SU-DHL-6 (cell line): ENCODE results near the gene BNIP1.

Experiments used
- H2AFZ ChIP-seq: fragments of 200-600 bp; sonication (generic); 2 replicates; pipeline ENCODE4 v1.6.1; 2014; ENCODE audit warnings: low read depth, mild to moderate bottlenecking, moderate library complexity, mixed read lengths, antibody characterized with exemption, low read length; ENCODE audit not compliant: severe bottlenecking
- H3F3A ChIP-seq: fragments of 200-600 bp; shearing (Covaris generic); 2 replicates; pipeline ENCODE4 v1.6.0; 2016; ENCODE audit warnings: antibody characterized with exemption, mild to moderate bottlenecking; ENCODE audit not compliant: insufficient read depth
- H3K27ac ChIP-seq: fragments of 200-600 bp; sonication (generic); 2 replicates; pipeline ENCODE4 v1.5.1; 2016; ENCODE audit warnings: low read depth, mild to moderate bottlenecking, low read length, moderate library complexity, mixed read lengths
- H3K27me3 ChIP-seq: fragments of 200-600 bp; sonication (generic), shearing (Covaris generic); 2 replicates; pipeline ENCODE4 v1.6.0; 2014; ENCODE audit warnings: mild to moderate bottlenecking, low read length
- H3K36me3 ChIP-seq: fragments of 200-600 bp; sonication (generic); 2 replicates; pipeline ENCODE4 v1.6.1; 2014; ENCODE audit warnings: mild to moderate bottlenecking, low read length, mixed read lengths
- H3K4me2 ChIP-seq: fragments of 300-600, 200-600 bp; shearing (Covaris generic), sonication (generic); 2 replicates; pipeline ENCODE4 v1.6.0; 2014; ENCODE audit warnings: low read length, low read depth, mild to moderate bottlenecking; ENCODE audit not compliant: poor library complexity, severe bottlenecking
- H3K4me3 ChIP-seq: fragments of 200-600 bp; sonication (generic); 2 replicates; pipeline ENCODE4 v1.5.1; 2014; ENCODE audit warnings: antibody characterized with exemption, low read length, mild to moderate bottlenecking, mixed read lengths; ENCODE audit not compliant: insufficient read depth, poor library complexity, severe bottlenecking
- H3K79me2 ChIP-seq: fragments of 200-600 bp; sonication (generic); 2 replicates; pipeline ENCODE4 v1.6.1; 2014; ENCODE audit warnings: mild to moderate bottlenecking, low read length, moderate library complexity; ENCODE audit not compliant: insufficient read depth
- H3K9ac ChIP-seq: fragments of 200-600 bp; sonication (generic); 2 replicates; pipeline ENCODE4 v1.7.0; 2014; ENCODE audit warnings: mild to moderate bottlenecking, low read length
- H3K9me2 ChIP-seq: fragments of 200-600 bp; sonication (generic); replicated peaks from 2 replicates; pipeline ENCODE4 v1.6.1; 2014; ENCODE audit warnings: low read length; ENCODE audit not compliant: insufficient read depth
- H3K9me3 ChIP-seq: fragments of 200-600 bp; sonication (generic); 2 replicates; pipeline ENCODE4 v1.6.1; 2014; ENCODE audit warnings: low read length, mixed read lengths; ENCODE audit not compliant: insufficient read depth
- H4K20me1 ChIP-seq: fragments of 200-600 bp; sonication (generic); 2 replicates; pipeline ENCODE4 v1.6.1; 2014; ENCODE audit warnings: low read depth, mild to moderate bottlenecking, antibody characterized with exemption, low read length, moderate library complexity, mixed read lengths
- EZH2phosphoT487 ChIP-seq: fragments of 200-600 bp; sonication (generic), shearing (Covaris generic); conservative IDR thresholded peaks from 2 replicates; pipeline ENCODE4 v1.6.1; 2018; ENCODE audit warnings: mild to moderate bottlenecking, antibody characterized with exemption, low read length, moderate library complexity, mixed read lengths
- TF ChIP-seq, protein P1 (sequence below): fragments of 200-600 bp; sonication (generic); IDR thresholded peaks from one replicate; pipeline ENCODE4 v1.5.1; 2017; ENCODE audit warnings: antibody characterized with exemption, mild to moderate bottlenecking, low read length, moderate library complexity; ENCODE audit not compliant: insufficient read depth, poor library complexity, severe bottlenecking

The BNIP1 gene

GRCh38 chr5:173143567-173143966 lies 764 bp upstream of the BNIP1 start:
- no peak overlapping the region for H3K27ac ChIP-seq
- H3K36me3 ChIP-seq: peaks cover 4% of the 10 kb centered on the region; the same call in 1 of the 2 replicates
- no peaks in the 10 kb centered on the region for H3K27me3 ChIP-seq
- TF ChIP-seq, protein P1, sequence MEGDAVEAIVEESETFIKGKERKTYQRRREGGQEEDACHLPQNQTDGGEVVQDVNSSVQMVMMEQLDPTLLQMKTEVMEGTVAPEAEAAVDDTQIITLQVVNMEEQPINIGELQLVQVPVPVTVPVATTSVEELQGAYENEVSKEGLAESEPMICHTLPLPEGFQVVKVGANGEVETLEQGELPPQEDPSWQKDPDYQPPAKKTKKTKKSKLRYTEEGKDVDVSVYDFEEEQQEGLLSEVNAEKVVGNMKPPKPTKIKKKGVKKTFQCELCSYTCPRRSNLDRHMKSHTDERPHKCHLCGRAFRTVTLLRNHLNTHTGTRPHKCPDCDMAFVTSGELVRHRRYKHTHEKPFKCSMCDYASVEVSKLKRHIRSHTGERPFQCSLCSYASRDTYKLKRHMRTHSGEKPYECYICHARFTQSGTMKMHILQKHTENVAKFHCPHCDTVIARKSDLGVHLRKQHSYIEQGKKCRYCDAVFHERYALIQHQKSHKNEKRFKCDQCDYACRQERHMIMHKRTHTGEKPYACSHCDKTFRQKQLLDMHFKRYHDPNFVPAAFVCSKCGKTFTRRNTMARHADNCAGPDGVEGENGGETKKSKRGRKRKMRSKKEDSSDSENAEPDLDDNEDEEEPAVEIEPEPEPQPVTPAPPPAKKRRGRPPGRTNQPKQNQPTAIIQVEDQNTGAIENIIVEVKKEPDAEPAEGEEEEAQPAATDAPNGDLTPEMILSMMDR: no peak
- TF ChIP-seq EZH2phosphoT487: no peak
- peaks cover 2% of the 10 kb centered on the region; the same call in 1 of the 2 replicates for H3F3A ChIP-seq
- no peaks in the 10 kb centered on the region for H3K9me3 ChIP-seq
- peaks cover 5% of the 10 kb centered on the region; the same call in 1 of the 2 replicates for H3K79me2 ChIP-seq
- H3K4me3 ChIP-seq: no peak overlapping the region
- no peak overlapping the region for H3K9ac ChIP-seq
- H4K20me1 ChIP-seq: no peaks in the 10 kb centered on the region
- peak overlapping the region; percentile 92 for H2AFZ ChIP-seq
- H3K9me2 ChIP-seq: no peaks in the 10 kb centered on the region
- peak overlapping the region; percentile 56 for H3K4me2 ChIP-seq

DNA sequence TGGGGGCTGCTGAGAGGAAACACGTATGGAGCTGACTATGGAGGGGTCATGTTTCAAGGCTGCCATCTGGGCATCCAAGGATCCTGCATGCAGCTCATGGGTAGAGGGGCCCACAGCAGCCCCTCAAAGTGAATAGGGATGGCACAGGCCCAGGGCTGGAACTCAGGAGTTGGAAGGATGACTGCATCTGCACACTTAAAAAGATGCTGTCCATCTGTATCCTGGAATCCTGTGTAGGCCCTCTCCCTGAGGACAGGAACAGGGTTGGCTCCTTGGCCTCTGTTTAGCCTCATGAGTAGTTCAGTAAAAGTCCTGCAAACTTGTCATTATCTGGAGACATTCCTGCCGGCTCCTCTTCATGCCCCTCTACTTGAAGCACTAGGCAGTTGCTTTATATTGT lies 4.0 kb downstream of the BNIP1 start:
- H3K9ac ChIP-seq: no peak overlapping the region
- H2AFZ ChIP-seq: no peak overlapping the region
- TF ChIP-seq, protein P1: no peak
- TF ChIP-seq EZH2phosphoT487: no peak
- no peak overlapping the region for H3K4me3 ChIP-seq
- no peaks in the 10 kb centered on the region for H3K9me3 ChIP-seq
- peaks cover 5% of the 10 kb centered on the region; the same call in 1 of the 2 replicates for H3K79me2 ChIP-seq
- H3K4me2 ChIP-seq: no peak overlapping the region
- H3K36me3 ChIP-seq: peaks cover 15% of the 10 kb centered on the region
- no peaks in the 10 kb centered on the region for H3K27me3 ChIP-seq
- no peaks in the 10 kb centered on the region for H3K9me2 ChIP-seq
- no peak overlapping the region for H3K27ac ChIP-seq
- peaks cover 2% of the 10 kb centered on the region for H3F3A ChIP-seq
- no peaks in the 10 kb centered on the region for H4K20me1 ChIP-seq

DNA sequence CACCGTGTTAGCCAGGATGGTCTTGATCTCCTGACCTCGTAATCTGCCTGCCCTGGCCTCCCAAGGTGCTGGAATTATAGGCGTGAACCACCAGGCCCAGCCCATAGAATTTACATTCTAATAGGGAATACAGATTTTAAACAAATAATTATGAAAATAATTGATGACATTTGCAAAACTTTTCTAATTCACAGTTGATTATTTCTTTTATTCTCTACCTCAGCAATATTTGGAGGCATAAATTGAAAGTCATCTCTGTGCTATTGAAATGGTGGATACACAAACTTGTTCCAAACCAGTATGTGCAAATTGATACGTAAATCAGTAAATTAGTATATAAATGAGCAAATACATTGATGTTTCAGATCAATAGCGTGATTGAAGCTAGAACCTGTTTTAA lies 8.2 kb downstream of the BNIP1 start:
- Histone ChIP-seq H4K20me1 (no peaks in the 10 kb centered on the region), H3K36me3 (peaks cover 17% of the 10 kb centered on the region)

More for the DNA sequence above, 8.2 kb downstream of the BNIP1 start:
- Histone ChIP-seq H3K27me3 (no peaks in the 10 kb centered on the region), H3K4me2 (no peak overlapping the region), H3K9me3 (no peaks in the 10 kb centered on the region), H3K4me3 (no peak overlapping the region), H2AFZ (no peak overlapping the region), H3K9ac (no peak overlapping the region), H3K79me2 (no peaks in the 10 kb centered on the region), H3K27ac (no peak overlapping the region), H3K9me2 (no peaks in the 10 kb centered on the region), H3F3A (no peaks in the 10 kb centered on the region; the same call in 1 of the 2 replicates)
- TF ChIP-seq, protein P1: no peak
- TF ChIP-seq EZH2phosphoT487: no peak
